ENCODE results near the gene ADCY4. TPM values are rescaled to one million over a fixed set of nuclear protein-coding genes. Genes with fewer than 3 reads are reported as not detected.
"Not testable (repeated sequence)": the region's sequence is repeated elsewhere in the genome, so short reads cannot be mapped to it uniquely, and the experiment has no call there.

Gene ADCY4
- total RNA-seq, 3 donors from 2014 or later, result 0.43 to 0.76 (median 0.53) TPM

DNA sequence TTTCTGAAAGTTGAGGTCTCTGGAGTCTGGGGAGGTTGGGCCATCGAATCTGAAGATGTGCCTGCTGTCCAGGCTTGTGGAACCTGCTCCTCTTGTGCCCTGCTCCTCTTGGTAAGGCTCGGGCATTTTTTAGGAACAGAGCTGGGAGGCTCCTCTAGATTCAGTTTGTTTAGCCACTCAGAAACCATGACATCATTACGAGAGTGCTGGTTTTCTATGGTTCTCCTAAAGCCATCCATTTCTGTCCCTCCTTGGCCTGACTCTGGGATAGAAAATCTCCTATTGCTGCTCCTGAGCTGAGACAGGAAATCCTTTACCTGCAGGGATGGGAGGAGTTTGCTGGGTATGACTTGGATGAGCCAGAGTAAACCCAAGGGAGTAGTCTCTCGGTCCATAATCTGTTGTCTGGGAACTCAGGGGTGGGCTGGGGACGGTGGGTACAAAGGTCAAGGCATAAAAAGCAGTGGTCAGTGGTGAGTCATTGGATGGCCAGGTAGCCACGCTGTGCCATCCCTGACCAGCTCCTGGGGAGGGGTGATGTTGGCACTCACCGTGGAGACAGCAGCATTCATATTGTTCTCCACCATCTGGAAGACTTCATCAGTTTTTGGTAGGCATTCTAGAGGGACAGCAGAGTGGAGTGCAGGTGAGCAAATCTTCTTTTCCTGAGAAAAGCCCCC is 2.4 kb upstream of the ADCY4 start:
- peaks cover 44% of the 10 kb centered on the region for H3K4me1 Mint-ChIP-seq (ENCODE audit: low read depth)
- H3K9me3 Mint-ChIP-seq, result no peaks in the 10 kb centered on the region
- no peak overlapping the region for H3K4me3 Mint-ChIP-seq
- peaks cover 13% of the 10 kb centered on the region for H3K36me3 Mint-ChIP-seq (ENCODE audit: insufficient read depth)
- no peak for DNase-seq
- H3K27me3 Mint-ChIP-seq (ENCODE audit: low read depth), result peaks cover 15% of the 10 kb centered on the region
- ATAC-seq, result no peak

- peaks cover 56% of the 10 kb centered on the region for H3K4me1 Mint-ChIP-seq (ENCODE audit: low read depth)
- no peak for ATAC-seq
Observed at GRCh38 chr14:24335461-24336171, 745 bp upstream of the ADCY4 start.

GRCh38 chr14:24332268-24332993 is 2.4 kb downstream of the ADCY4 start:
- H3K4me1 Mint-ChIP-seq (ENCODE audit: low read depth), result peaks cover 61% of the 10 kb centered on the region
- ATAC-seq, result peak; percentile 78 to 83
- no peaks in the 10 kb centered on the region for H3K9me3 Mint-ChIP-seq
- peaks cover 10% of the 10 kb centered on the region for H3K36me3 Mint-ChIP-seq (ENCODE audit: insufficient read depth)
- peak overlapping the region; percentile 78 for H3K4me3 Mint-ChIP-seq
- DNase-seq, result peak; percentile 81
- H3K27me3 Mint-ChIP-seq (ENCODE audit: low read depth), result peaks cover 19% of the 10 kb centered on the region

More at GRCh38 chr14:24335461-24336171, 745 bp upstream of the ADCY4 start:
- no peaks in the 10 kb centered on the region for H3K9me3 Mint-ChIP-seq
- DNase-seq, result no peak
- H3K4me3 Mint-ChIP-seq, result peak overlapping the region; percentile 45
- H3K27me3 Mint-ChIP-seq (ENCODE audit: low read depth), result peaks cover 16% of the 10 kb centered on the region
- H3K36me3 Mint-ChIP-seq (ENCODE audit: insufficient read depth), result peaks cover 13% of the 10 kb centered on the region

- Mint-ChIP-seq H3K4me3 (peak overlapping the region; percentile 78), H3K27me3 (ENCODE audit: low read depth) (peaks cover 19% of the 10 kb centered on the region), H3K4me1 (ENCODE audit: low read depth) (peaks cover 64% of the 10 kb centered on the region), H3K36me3 (ENCODE audit: insufficient read depth) (peaks cover 8% of the 10 kb centered on the region), H3K9me3 (no peaks in the 10 kb centered on the region)
- DNase-seq (no peak), ATAC-seq (no peak)
Observed at GRCh38 chr14:24331731-24332267, 3.1 kb downstream of the ADCY4 start.

- no peaks in the 10 kb centered on the region for H3K9me3 Mint-ChIP-seq
- DNase-seq (no peak), ATAC-seq (no peak)
- H3K4me3 Mint-ChIP-seq, result no peak overlapping the region
- H3K4me1 Mint-ChIP-seq (ENCODE audit: low read depth), result peaks cover 64% of the 10 kb centered on the region
- peaks cover 19% of the 10 kb centered on the region for H3K27me3 Mint-ChIP-seq (ENCODE audit: low read depth)
- peaks cover 3% of the 10 kb centered on the region for H3K36me3 Mint-ChIP-seq (ENCODE audit: insufficient read depth)
Observed at GRCh38 chr14:24330973-24331674, 3.7 kb downstream of the ADCY4 start.

- H3K4me3 Mint-ChIP-seq, result no peak overlapping the region
- H3K36me3 Mint-ChIP-seq (ENCODE audit: insufficient read depth), result no peaks in the 10 kb centered on the region
Observed at GRCh38 chr14:24329736-24330135, 5.1 kb downstream of the ADCY4 start.

DNA sequence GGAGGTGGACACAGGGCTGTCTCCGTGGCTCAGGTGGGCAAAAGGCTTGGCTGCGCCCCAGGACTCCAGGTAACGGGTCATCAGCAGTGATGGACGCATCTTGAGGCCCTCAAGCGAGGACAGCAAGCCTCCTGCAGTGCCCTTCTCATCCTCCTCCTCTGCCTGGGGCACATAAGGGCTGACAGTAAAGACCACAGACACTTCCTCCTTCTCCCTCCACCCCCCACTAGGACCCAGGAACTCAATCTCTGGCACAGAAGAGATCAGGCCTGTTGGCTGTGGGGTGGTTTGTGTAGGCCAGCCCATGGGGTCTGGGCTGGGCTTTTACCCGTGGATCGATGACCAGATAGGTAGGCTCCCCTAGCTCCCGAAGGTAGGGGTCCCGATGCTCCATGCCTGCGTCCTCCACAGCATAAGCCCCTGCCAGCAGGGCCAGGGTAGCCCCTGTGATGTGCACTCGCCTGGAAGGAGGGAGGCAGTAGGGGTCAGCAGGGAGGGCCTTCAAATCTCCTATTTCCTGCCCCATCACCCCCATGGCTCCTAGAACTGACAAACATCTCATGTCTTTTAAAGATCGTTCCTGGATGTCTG is 5.7 kb downstream of the ADCY4 start:
- Mint-ChIP-seq H3K9me3 (no peaks in the 10 kb centered on the region), H3K4me1 (ENCODE audit: low read depth) (peaks cover 59% of the 10 kb centered on the region), H3K36me3 (ENCODE audit: insufficient read depth) (no peaks in the 10 kb centered on the region), H3K4me3 (no peak overlapping the region), H3K27me3 (ENCODE audit: low read depth) (peaks cover 10% of the 10 kb centered on the region)
- ATAC-seq, result no peak
- DNase-seq, result no peak

More at GRCh38 chr14:24329736-24330135, 5.1 kb downstream of the ADCY4 start:
- H3K27me3 Mint-ChIP-seq (ENCODE audit: low read depth), result peaks cover 12% of the 10 kb centered on the region
- peak; percentile 37 for DNase-seq
- H3K9me3 Mint-ChIP-seq, result no peaks in the 10 kb centered on the region
- ATAC-seq, result peak in 1 of 2 donors; percentile 50
- peaks cover 61% of the 10 kb centered on the region for H3K4me1 Mint-ChIP-seq (ENCODE audit: low read depth)

- H3K27me3 Mint-ChIP-seq (ENCODE audit: low read depth); H3K36me3 Mint-ChIP-seq (ENCODE audit: insufficient read depth); ATAC-seq; H3K4me3 Mint-ChIP-seq; H3K9me3 Mint-ChIP-seq; DNase-seq: not testable (repeated sequence)
- H3K4me1 Mint-ChIP-seq (ENCODE audit: low read depth), result peaks cover 47% of the 10 kb centered on the region
Observed at GRCh38 chr14:24327914-24328313, 7.0 kb downstream of the ADCY4 start.

- Mint-ChIP-seq H3K36me3 (ENCODE audit: insufficient read depth) (no peaks in the 10 kb centered on the region), H3K4me3 (no peak overlapping the region), H3K9me3 (no peaks in the 10 kb centered on the region), H3K27me3 (ENCODE audit: low read depth) (peaks cover 4% of the 10 kb centered on the region), H3K4me1 (ENCODE audit: low read depth) (peaks cover 43% of the 10 kb centered on the region)
- ATAC-seq (no peak), DNase-seq (no peak)
Observed at GRCh38 chr14:24327303-24327702, 7.6 kb downstream of the ADCY4 start.

DNA sequence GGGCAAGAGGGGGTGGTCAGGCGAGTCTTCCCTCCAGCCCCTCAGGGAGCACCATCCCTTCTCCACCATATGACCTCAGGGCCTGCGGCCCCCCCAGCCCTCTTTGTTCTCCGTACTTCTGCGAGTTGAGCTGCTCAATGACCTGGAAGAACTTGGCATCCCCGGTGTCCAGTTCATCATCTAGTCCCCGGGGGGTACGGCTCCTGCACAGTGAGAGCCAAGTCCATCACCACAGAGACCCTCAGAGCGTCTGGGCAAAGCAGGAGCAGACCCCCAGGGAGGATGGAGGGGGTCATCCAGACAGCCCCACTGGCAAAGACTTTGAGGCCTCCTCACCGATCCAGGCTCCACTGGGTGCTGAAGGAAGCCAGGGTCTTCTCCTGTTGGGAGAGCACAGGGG is 8.9 kb downstream of the ADCY4 start:
- Mint-ChIP-seq H3K4me3 (no peak overlapping the region), H3K9me3 (no peaks in the 10 kb centered on the region), H3K4me1 (ENCODE audit: low read depth) (peaks cover 33% of the 10 kb centered on the region), H3K27me3 (ENCODE audit: low read depth) (peaks cover 3% of the 10 kb centered on the region), H3K36me3 (ENCODE audit: insufficient read depth) (no peaks in the 10 kb centered on the region)
- ATAC-seq, result no peak
- no peak for DNase-seq

DNA sequence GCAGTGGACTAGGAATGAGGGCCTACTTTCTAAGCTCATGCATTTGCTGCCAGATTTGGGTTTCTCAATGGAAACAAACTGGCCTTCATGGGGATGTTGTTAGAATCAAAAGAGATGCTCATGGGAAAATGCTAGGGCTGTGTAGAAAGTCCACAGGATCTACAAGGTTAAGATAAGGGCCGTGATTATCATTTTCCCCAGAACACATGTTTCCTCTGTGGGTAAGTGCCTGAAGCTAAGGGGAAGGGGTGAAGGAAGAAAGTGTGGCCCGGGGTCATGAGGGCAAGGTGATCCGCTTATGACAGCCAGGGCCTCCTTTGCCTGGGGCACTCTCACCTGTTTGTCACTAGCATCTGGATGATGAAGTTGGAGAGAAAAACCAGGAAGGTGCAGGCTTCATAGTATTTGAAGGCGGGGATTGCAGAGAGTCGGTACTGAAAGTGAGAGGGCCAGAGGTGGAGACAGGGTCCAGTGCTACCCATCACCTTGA is 9.8 kb downstream of the ADCY4 start:
- peaks cover 26% of the 10 kb centered on the region for H3K4me1 Mint-ChIP-seq (ENCODE audit: low read depth)
- H3K4me3 Mint-ChIP-seq, result no peak overlapping the region
- H3K27me3 Mint-ChIP-seq (ENCODE audit: low read depth), result peaks cover 3% of the 10 kb centered on the region
- H3K36me3 Mint-ChIP-seq (ENCODE audit: insufficient read depth), result no peaks in the 10 kb centered on the region
- DNase-seq (no peak), ATAC-seq (no peak)
- no peaks in the 10 kb centered on the region for H3K9me3 Mint-ChIP-seq

GRCh38 chr14:24324024-24324423 is 10.8 kb downstream of the ADCY4 start:
- ATAC-seq (no peak), DNase-seq (no peak)
- Mint-ChIP-seq H3K9me3 (no peaks in the 10 kb centered on the region), H3K4me1 (ENCODE audit: low read depth) (peaks cover 18% of the 10 kb centered on the region), H3K4me3 (no peak overlapping the region), H3K27me3 (ENCODE audit: low read depth) (peaks cover 3% of the 10 kb centered on the region), H3K36me3 (ENCODE audit: insufficient read depth) (no peaks in the 10 kb centered on the region)

DNA sequence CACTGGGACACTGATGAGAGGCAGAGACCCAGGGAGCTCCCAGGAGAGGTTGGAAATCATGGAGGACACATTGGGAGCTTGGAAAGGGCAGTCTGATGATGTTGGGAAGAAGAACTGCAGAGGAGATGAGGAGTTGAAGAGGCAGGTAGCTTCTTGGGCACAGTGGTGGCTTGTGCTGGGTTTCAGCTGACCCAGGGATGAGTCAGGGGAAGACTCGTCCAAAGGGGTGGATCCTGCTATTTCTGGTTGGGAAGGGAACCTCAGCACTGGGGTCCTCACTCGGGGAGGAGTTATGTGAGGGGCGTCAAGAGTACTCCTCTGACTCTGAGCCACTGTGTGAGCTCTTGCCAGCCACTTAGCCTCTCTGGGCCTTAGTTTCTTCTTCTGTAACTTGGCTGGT is 11.5 kb downstream of the ADCY4 start:
- H3K4me3 Mint-ChIP-seq, result no peak overlapping the region
- ATAC-seq (no peak), DNase-seq (no peak)
- H3K9me3 Mint-ChIP-seq, result no peaks in the 10 kb centered on the region
- no peaks in the 10 kb centered on the region for H3K36me3 Mint-ChIP-seq (ENCODE audit: insufficient read depth)
- peaks cover 11% of the 10 kb centered on the region for H3K4me1 Mint-ChIP-seq (ENCODE audit: low read depth)
- H3K27me3 Mint-ChIP-seq (ENCODE audit: low read depth), result no peaks in the 10 kb centered on the region
